B cell (primary cell): Measurements from ENCODE around the gene COX6B1.

Source experiments
- EZH2 ChIP-seq: IDR thresholded peaks from 2 replicates; pipeline ENCODE4 v1.6.1; 2012; ENCODE audit warnings: borderline replicate concordance, low read depth, mild to moderate bottlenecking, moderate library complexity, low read length; ENCODE audit not compliant: insufficient read depth, poor library complexity, severe bottlenecking
- TF ChIP-seq, protein P1 (sequence below): fragments of 200-600 bp; IDR thresholded peaks from one replicate; pipeline ENCODE4 v1.8.0; 2022; ENCODE audit warnings: antibody characterized with exemption, mild to moderate bottlenecking

DNA sequence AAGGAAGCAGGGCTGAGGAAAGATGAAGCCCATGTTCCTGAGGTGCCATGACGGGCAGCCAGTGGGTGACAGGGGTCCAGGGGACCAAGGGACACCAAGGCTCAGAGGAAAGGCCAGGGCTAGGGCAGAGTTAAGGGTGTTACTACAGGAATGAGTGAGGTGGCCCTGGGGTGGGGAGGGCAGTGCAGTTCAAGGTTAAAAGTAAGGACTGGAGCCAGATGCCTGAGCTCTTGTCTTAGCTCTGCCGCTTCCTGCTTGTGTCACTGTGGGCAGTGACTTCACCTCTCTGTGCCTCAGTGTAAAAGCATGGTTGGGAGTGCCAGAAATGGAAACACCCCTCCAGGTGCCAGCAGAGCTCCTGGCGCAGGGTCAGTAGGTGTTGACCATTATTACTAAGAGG, 11.5 kb upstream of the COX6B1 start:
- TF ChIP-seq, protein P1, sequence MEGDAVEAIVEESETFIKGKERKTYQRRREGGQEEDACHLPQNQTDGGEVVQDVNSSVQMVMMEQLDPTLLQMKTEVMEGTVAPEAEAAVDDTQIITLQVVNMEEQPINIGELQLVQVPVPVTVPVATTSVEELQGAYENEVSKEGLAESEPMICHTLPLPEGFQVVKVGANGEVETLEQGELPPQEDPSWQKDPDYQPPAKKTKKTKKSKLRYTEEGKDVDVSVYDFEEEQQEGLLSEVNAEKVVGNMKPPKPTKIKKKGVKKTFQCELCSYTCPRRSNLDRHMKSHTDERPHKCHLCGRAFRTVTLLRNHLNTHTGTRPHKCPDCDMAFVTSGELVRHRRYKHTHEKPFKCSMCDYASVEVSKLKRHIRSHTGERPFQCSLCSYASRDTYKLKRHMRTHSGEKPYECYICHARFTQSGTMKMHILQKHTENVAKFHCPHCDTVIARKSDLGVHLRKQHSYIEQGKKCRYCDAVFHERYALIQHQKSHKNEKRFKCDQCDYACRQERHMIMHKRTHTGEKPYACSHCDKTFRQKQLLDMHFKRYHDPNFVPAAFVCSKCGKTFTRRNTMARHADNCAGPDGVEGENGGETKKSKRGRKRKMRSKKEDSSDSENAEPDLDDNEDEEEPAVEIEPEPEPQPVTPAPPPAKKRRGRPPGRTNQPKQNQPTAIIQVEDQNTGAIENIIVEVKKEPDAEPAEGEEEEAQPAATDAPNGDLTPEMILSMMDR: no peak
- TF ChIP-seq EZH2: no peak
